GM21825 (cell line): ENCODE data around the gene KLRD1.
"Not testable (repeated sequence)": the region's sequence is repeated elsewhere in the genome, so short reads cannot be mapped to it uniquely, and the experiment has no call there.

Source experiments
- ATAC-seq: cut with Tn5 transposase; IDR thresholded peaks from one replicate; pipeline ENCODE4 v1.9.1; 2021; ENCODE audit warnings: mild to moderate bottlenecking, moderate library complexity; ENCODE audit not compliant: unreplicated experiment

Gene KLRD1

GRCh38 chr12:10368206-10369171 is 60.8 kb downstream of the KLRD1 start:
- ATAC-seq: no peak

GRCh38 chr12:10369557-10370415 is 62.1 kb downstream of the KLRD1 start:
- no peak for ATAC-seq

GRCh38 chr12:10371893-10372535 is 64.3 kb downstream of the KLRD1 start:
- not testable (repeated sequence) for ATAC-seq

GRCh38 chr12:10372559-10372958 is 64.9 kb downstream of the KLRD1 start:
- ATAC-seq: no peak

GRCh38 chr12:10374624-10375018 is 67.0 kb downstream of the KLRD1 start:
- no peak for ATAC-seq

- ATAC-seq: not testable (repeated sequence)
These were observed 71.1 kb downstream of the KLRD1 start for GRCh38 chr12:10378737-10379136.
